HG02870 (cell line): ENCODE results near the gene TSPAN7.

Experiments used
- ATAC-seq: cut with Tn5 transposase; IDR thresholded peaks from one replicate; pipeline ENCODE4 v1.9.1; 2021; ENCODE audit warnings: mild to moderate bottlenecking, moderate library complexity; ENCODE audit not compliant: unreplicated experiment

Gene TSPAN7

DNA sequence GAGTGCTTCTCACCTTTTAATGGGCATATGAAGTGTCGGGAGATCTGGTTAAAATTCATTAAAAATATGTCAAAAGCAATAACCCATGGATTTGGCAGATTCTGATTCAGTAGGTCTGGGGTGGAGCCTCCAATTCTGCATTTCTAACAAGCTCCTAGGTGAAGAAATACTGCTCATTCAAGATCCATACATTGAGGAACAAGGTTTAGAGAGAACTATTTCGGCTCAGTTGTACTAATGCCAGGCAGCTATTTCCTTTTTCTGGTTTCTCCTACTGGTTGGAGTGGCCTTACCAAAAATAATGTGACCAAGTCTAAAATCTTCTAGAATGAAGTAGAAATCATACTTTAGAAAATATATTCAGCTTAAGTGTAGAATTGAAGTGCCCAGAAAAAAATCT, 117.5 kb downstream of the TSPAN7 start:
- no peak for ATAC-seq

DNA sequence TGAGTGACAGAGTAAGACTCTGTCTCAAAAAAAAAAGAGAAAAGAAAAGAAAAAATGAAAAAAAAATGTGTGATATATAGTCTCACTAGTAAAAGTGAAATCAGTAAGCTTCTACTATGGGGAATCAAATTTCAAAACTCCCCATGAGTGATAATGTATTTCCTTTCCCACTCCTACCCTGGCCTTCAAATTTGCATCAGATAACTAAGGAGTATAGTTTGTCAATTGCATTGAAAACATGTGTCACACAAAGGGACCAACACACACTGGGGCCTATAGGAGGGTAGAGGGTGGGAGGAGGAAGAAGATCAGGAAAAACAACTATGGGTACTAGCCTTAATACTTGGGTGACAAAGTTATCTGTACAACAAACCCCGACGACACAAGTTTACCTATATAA, 118.4 kb downstream of the TSPAN7 start:
- no peak for ATAC-seq

DNA sequence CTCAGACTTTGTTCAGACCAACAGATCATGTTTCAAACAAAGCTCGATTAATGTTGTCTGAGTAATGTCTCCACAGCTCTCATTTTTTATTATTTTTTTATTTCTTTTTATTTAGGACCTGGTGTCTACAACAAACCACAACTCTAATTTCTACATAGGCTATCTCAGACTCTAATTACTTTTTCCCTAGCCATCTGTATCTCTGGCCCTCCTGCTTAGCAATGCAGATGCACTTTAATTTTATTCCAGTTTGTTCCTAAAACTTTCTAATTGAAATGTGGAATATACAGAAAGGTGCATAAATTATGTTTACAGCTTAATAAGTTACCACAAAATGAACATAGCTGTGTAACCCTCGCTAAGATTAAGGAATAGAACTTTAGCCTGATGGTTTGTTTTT, 120.8 kb downstream of the TSPAN7 start:
- ATAC-seq = no peak

DNA sequence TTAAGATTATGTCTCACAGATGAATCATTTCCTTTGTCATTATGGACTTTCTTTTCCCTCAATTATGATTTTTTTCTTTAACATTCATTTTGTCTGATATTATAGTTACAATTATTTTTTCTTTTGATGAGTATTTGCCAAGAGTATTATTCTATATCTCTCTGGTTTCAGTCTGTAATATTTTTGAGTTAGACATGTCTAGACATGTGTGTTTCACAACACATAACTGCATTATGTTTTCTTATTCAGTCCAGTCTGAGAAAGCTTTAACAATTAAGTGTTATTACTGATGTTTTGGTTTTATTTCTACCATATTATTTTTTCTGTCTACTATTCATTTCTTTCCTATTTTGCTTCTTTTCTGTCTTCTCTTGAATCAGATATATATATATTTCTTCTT, 131.6 kb downstream of the TSPAN7 start:
- ATAC-seq = no peak

DNA sequence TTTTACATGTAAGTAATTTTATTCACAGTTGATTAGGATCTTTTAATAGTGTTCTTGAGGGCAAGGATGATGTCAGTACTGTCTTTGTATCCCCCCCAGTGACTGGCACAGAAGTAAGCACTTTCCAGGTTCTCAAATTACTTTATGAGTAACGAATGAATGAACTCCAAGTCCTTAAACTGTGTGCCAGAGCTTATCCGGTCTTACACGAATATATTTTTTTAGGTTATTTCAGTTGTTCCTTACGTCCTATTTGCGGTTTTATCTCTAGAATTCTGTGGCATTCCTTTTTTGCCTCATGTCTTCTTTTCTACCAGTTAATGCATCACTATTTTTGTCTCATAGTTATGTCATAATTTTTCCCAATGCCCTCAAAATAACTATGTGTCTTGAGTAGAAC, 133.1 kb downstream of the TSPAN7 start:
- no peak for ATAC-seq

DNA sequence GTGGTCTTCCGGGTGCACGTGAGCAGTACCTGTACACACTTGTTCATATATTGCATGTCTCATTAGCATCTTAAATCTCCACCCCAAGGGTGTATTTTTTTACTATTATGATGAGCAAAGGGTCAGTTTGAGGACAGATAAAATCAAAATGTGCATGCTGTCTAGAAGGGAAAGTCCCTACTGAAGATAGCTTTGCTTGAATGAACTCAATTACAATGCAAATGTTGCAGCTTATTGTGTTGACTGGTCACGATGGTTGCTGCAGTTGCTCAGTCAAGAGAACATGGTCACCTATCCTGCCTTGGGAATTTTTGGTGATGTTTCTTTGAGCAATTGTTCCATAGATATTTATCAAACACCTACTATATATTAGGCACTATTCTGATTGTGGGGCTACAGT, 136.1 kb downstream of the TSPAN7 start:
- no peak for ATAC-seq

DNA sequence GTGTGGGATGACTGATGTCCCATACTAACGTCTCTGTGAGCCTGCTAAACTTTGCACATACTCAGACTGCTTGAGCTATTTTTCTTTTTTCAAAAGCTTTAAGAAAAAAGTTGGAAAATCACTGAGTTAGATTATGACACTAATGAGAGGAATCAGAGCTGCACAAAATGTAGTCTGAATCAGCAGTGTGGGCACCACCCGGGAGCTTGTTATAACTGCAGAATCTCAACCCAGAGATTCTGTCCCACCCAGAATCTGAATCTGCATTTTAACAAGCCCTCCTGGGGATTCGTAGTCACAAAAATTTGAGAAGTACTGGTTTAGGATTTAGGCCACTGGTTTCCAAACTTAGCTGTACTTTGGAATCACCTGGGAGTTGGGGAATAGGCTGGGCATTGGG, 137.8 kb downstream of the TSPAN7 start:
- no peak for ATAC-seq

DNA sequence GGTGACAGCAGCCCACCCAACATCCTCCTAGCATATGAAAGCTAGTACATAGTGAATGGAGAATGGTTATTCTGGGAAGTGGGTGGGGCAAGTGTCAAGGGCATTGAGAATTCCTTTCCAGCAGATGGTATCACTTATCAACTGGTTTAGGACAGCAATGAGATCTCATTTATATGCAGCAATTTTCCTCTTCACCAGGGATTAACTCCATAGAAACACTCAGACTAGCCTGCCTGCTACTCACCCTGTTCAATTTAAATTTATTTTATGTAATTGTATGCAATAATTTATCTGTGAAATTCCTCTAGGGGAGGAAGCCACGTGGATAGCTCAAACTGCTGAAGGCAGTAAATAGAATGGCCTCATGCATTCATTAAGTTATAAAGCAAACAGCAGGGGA, 138.4 kb downstream of the TSPAN7 start:
- no peak for ATAC-seq

DNA sequence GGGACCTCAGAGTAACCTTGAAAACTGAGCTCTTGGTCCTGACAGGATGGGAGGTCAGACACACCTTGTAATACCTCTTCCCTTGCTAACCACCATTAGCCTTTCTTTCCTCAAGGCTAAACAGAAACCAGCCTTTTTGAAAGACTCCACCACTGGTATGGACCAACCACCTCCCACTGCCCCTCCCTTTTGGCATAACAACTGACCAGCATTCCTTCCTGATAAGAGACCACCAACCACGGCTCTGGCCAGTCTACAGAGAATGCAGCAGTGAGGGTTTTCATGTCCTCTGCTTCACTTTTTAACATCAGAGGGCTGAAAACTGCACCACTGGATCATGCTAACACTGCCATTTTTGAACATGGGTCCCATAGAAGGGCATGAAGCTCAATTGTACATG, 139.7 kb downstream of the TSPAN7 start:
- no peak for ATAC-seq

DNA sequence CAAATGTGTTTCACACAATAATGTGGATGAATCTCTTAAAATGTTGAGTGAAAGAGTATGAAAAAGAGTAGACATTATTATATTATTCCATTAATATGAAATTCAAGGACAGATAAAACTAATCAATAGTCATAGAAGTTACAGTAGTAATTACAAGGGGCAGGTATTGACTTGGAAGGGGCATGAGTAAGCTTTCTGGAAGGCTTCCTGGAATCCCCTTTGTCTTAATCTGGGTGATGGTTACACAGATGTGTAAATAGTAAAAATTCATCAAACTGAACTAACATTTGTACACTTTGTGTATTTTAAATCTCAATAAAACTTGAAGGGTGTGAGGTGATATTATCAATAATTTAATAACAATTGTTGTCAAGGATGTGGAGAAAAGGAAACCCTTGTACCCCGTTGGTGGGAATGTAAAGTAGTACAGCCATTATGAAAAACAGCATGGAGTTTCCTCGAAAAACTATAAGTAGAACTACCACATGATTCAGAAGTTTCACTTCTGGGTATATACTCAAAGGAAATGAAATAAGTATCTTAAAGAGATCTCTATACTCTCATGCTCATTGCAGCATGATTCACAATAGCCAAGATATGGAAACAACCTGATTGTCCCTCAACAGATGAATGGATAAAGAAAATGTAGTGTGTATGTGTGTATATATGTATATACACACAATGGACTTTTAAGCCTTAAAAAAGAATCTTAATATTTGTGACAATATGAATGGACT, 143.0 kb downstream of the TSPAN7 start:
- ATAC-seq = no peak

DNA sequence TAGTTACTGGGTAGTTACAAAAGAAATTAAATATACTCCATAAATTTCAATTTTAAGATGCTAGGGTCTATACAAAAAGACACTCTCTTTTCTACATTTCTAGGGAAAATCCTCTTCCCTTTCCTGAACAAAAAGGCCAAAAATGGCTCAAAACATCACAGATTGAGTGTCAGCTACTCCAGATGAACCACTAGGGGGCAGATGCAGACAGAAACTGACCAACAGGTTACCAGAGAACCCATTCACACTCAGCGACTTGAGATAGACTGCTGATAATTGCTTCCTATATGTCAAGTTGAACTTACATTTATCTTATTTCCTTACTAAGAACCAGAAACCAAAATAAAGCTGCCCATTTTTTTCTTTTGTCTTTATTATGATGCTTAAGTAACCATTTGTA, 156.5 kb downstream of the TSPAN7 start:
- ATAC-seq = no peak

DNA sequence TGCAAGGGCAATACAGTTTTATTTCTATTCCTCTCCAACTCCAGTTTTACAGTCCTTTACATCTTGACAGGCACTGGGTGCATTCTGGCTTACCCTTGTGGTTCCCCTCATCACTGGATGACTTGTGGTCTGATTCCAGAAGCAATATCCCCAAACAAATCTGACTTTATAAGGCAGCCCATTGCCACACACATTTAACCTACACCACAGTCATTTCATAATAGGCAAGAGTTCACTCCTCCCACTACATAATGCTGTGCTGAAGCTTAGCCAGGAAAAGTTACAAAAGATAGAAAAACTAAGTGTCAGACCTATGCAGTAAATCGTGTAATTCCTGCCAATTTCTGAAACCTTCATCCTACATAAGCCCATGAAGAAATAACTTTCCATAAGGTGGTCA, 157.0 kb downstream of the TSPAN7 start:
- no peak for ATAC-seq

DNA sequence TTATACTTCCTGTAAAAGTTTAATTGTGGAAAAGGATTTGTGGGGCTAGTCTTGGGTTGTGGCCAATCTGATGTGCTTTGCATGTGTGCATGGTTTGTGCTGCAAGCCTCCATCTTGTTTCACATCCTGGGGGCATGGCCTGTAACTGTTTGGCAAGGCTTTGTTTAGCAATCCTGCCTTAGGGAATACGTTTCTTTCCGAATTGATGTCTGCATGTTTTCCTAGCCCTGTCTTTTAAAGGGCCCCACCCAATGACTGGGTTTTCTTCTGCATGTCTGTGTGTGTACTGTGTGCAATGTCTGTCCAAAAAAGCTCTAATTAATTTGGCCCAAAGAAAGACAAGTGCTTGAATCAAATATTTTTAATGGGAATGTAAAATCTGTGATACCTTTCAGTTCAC, 165.3 kb downstream of the TSPAN7 start:
- no peak for ATAC-seq

DNA sequence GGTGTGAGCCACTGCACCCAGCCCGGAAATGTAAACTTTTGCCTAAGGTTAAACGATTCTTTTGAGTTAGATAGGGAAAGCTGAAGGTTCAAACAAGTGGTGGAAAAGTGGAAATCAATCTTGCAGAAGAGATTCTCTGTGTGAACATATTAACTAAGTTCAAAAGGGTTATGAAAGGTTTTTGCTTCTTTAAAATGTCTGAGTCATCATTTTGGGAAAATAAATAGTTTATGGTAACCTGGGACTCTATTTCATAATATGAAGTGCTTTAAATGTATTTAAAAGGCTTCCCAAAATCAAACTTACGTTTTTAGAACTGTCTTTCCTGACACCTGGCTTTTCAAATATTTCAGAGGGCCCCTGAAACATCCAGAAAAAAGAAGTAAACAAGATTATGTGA, 166.3 kb downstream of the TSPAN7 start:
- no peak for ATAC-seq

DNA sequence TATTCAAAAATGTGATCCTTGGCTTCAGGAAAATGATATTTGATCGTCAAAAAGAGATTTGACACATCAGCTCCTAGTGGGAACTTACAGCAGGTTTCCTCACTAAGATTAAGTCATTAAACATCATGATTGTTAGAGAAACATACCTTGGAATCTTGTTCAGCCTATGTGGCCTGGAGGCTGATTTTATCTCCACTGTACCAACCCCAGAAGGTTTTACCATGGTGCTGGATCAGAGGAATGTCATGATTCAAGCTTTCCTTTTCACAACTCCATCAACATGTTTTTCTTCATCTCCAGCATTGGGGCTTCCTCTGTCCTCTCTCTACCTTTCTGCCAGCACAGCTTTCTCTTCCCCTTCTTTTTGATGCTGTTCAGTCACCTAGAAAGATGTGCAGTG, 171.5 kb downstream of the TSPAN7 start:
- no peak for ATAC-seq
